ENCODE data around the gene IL18. TPM values are rescaled to one million over a fixed set of nuclear protein-coding genes. Genes with fewer than 3 reads are reported as not detected.
"Not testable (repeated sequence)": the region's sequence is repeated elsewhere in the genome, so short reads cannot be mapped to it uniquely, and the experiment has no call there.

Gene IL18
- total and polyA plus RNA-seq, 9 donors = 0.31 to 3.8 (median 0.57) TPM

DNA sequence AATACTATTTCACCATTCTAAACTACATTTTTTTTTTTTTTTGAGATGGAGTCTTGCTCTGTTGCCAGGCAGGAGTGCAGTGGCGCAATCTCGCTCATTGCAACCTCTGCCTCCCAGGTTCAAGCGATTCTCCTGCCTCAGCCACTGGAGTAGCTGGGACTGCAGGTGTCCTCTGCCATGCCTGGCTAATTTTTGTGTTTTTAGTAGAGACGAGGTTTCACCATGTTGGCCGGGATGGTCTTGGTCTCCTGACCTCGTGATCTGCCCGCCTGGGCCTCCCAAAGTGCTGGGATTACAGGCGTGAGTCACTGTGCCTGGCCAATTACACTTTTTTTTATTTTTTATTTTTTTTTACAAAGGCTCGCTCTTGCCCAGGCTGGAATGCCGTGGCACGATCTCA is 31.2 kb upstream of the IL18 start:
- H3K36me3 ChIP-seq (ENCODE audit: control insufficient read depth, insufficient read depth, low read length); DNase-seq; H3K4me1 ChIP-seq (ENCODE audit: control insufficient read depth, insufficient read depth, low read length); H3K4me3 ChIP-seq (ENCODE audit: low read length); H3K27me3 ChIP-seq (ENCODE audit: control insufficient read depth, insufficient read depth, low read length); H3K27ac ChIP-seq (ENCODE audit: low read length); H3K9me3 ChIP-seq (replicated peaks; ENCODE audit: control insufficient read depth, low read depth, low read length): not testable (repeated sequence)
- WGBS (ENCODE audit: insufficient coverage) = 89% methylated on average over 7 of the region's 11 CpGs

DNA sequence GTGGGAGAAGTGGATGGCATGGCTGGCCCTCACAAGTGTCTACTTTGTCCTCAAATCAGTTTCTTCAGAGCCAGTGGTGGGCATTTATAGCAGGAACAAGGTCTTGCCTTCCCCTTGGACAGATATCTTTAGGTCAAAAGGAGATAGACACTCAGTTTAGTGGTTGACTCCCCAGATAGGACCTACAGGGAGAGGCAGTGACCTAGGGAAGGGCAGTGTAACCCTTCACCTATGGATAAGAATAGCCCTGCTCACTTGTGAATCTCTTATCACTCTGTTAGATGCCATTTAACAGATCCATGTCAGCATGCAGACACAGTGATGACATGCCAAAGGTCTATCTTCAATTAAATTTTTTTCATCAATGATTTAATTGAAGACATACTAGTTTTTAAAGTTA is 22.4 kb upstream of the IL18 start:
- Histone ChIP-seq H3K4me3 (ENCODE audit: low read length) (no peak overlapping the region), H3K4me1 (ENCODE audit: control insufficient read depth, insufficient read depth, low read length) (peaks cover 2% of the 10 kb centered on the region), H3K36me3 (ENCODE audit: control insufficient read depth, insufficient read depth, low read length) (no peaks in the 10 kb centered on the region), H3K27ac (ENCODE audit: low read length) (peak overlapping the region; percentile 22), H3K27me3 (ENCODE audit: control insufficient read depth, insufficient read depth, low read length) (no peaks in the 10 kb centered on the region), H3K9me3 (replicated peaks; ENCODE audit: control insufficient read depth, low read depth, low read length) (no peaks in the 10 kb centered on the region)
- DNase-seq = no peak

DNA sequence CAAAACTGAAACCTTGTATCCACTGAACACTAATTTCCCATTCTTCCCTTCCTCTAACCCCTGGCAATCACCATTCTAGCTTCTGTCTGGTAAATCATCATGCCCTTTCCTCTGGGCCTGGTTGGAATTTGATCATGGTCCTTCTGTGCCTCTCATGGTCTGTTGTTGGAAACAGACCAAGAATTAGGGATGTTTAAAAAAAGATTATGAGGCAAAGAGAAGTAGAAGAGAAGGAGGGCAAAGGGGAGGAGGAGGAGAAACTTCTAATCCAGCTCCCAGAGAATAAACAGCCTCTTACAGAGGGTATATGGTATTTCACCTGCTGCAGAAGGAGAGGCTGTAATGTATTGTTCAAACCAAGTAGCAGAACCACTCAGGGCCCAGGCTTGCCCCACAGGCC is 22.0 kb upstream of the IL18 start:
- no peaks in the 10 kb centered on the region for H3K36me3 ChIP-seq (ENCODE audit: control insufficient read depth, insufficient read depth, low read length)
- H3K4me3 ChIP-seq (ENCODE audit: low read length) = no peak overlapping the region
- DNase-seq = peak; percentile 20
- H3K27me3 ChIP-seq (ENCODE audit: control insufficient read depth, insufficient read depth, low read length) = no peaks in the 10 kb centered on the region
- H3K4me1 ChIP-seq (ENCODE audit: control insufficient read depth, insufficient read depth, low read length) = peaks cover 2% of the 10 kb centered on the region
- no peaks in the 10 kb centered on the region for H3K9me3 ChIP-seq (replicated peaks; ENCODE audit: control insufficient read depth, low read depth, low read length)
- peak overlapping the region; percentile 22 for H3K27ac ChIP-seq (ENCODE audit: low read length)

DNA sequence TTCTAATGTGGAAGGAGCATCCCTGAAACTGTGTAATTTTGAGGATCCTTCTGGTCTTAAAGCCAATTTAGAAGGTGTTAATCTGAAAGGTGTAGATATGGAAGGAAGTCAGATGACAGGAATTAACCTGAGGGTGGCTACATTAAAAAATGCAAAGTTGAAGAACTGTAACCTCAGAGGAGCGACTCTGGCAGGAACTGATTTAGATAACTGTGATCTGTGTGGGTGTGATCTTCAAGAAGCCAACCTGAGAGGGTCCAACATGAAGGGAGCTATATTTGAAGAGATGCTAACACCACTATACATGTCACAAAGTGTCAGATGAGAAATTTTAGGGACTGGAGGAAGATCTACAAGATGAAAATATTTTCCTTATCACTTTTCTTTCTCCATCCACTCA is 19.0 kb upstream of the IL18 start:
- no peak overlapping the region for H3K27ac ChIP-seq (ENCODE audit: low read length)
- 60% methylated on average over 1 of the region's 1 CpG for WGBS (ENCODE audit: insufficient coverage)

GRCh38 chr11:112179601-112180000 is 15.7 kb upstream of the IL18 start:
- no peak overlapping the region for H3K4me3 ChIP-seq (ENCODE audit: low read length)
- no peaks in the 10 kb centered on the region for H3K9me3 ChIP-seq (replicated peaks; ENCODE audit: control insufficient read depth, low read depth, low read length)
- peak; percentile 51 for DNase-seq
- peaks cover 3% of the 10 kb centered on the region for H3K4me1 ChIP-seq (ENCODE audit: control insufficient read depth, insufficient read depth, low read length)
- H3K27ac ChIP-seq (ENCODE audit: low read length) = no peak overlapping the region
- H3K36me3 ChIP-seq (ENCODE audit: control insufficient read depth, insufficient read depth, low read length) = no peaks in the 10 kb centered on the region
- H3K27me3 ChIP-seq (ENCODE audit: control insufficient read depth, insufficient read depth, low read length) = no peaks in the 10 kb centered on the region

More for the DNA sequence above, 19.0 kb upstream of the IL18 start:
- H3K4me3 ChIP-seq (ENCODE audit: low read length) = no peak overlapping the region
- H3K4me1 ChIP-seq (ENCODE audit: control insufficient read depth, insufficient read depth, low read length) = peaks cover 2% of the 10 kb centered on the region
- H3K9me3 ChIP-seq (replicated peaks; ENCODE audit: control insufficient read depth, low read depth, low read length) = no peaks in the 10 kb centered on the region
- no peaks in the 10 kb centered on the region for H3K36me3 ChIP-seq (ENCODE audit: control insufficient read depth, insufficient read depth, low read length)
- DNase-seq = no peak
- H3K27me3 ChIP-seq (ENCODE audit: control insufficient read depth, insufficient read depth, low read length) = no peaks in the 10 kb centered on the region

- Histone ChIP-seq H3K36me3 (ENCODE audit: control insufficient read depth, insufficient read depth, low read length) (no peaks in the 10 kb centered on the region), H3K4me1 (ENCODE audit: control insufficient read depth, insufficient read depth, low read length) (peaks cover 3% of the 10 kb centered on the region), H3K9me3 (replicated peaks; ENCODE audit: control insufficient read depth, low read depth, low read length) (no peaks in the 10 kb centered on the region), H3K4me3 (ENCODE audit: low read length) (no peak overlapping the region), H3K27ac (ENCODE audit: low read length) (no peak overlapping the region), H3K27me3 (ENCODE audit: control insufficient read depth, insufficient read depth, low read length) (no peaks in the 10 kb centered on the region)
- no peak for DNase-seq
- WGBS (ENCODE audit: insufficient coverage) = 72% methylated on average over 3 of the region's 3 CpGs
Observed at GRCh38 chr11:112178936-112179335, 15.0 kb upstream of the IL18 start.

GRCh38 chr11:112178428-112178827 is 14.5 kb upstream of the IL18 start:
- H3K27ac ChIP-seq (ENCODE audit: low read length) = no peak overlapping the region
- no peaks in the 10 kb centered on the region for H3K27me3 ChIP-seq (ENCODE audit: control insufficient read depth, insufficient read depth, low read length)
- no CpG with 5 or more reads among the region's 1 CpG for WGBS (ENCODE audit: insufficient coverage)
- H3K4me1 ChIP-seq (ENCODE audit: control insufficient read depth, insufficient read depth, low read length) = peaks cover 3% of the 10 kb centered on the region
- no peak overlapping the region for H3K4me3 ChIP-seq (ENCODE audit: low read length)
- H3K9me3 ChIP-seq (replicated peaks; ENCODE audit: control insufficient read depth, low read depth, low read length) = no peaks in the 10 kb centered on the region
- H3K36me3 ChIP-seq (ENCODE audit: control insufficient read depth, insufficient read depth, low read length) = no peaks in the 10 kb centered on the region
- no peak for DNase-seq

DNA sequence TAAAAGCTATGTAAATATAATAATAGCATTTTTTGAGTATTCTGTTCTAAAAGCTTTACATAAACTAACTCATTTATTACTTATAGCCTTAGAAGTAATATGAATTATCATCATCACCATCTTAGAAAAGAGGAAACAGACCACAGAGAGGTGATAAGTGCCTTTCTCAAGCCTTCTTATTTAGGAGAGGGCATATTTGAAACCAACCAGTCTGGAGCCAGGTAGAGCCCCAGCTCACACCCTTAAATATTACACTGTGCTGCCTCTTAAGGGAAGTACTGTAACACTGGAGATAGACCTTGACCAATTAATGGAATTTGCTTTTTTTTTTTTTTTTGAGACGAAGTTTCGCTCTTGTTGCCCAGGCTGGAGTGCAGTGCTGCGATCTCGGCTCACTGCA is 13.7 kb upstream of the IL18 start:
- no peaks in the 10 kb centered on the region for H3K36me3 ChIP-seq (ENCODE audit: control insufficient read depth, insufficient read depth, low read length)
- no peak overlapping the region for H3K27ac ChIP-seq (ENCODE audit: low read length)
- no peaks in the 10 kb centered on the region for H3K27me3 ChIP-seq (ENCODE audit: control insufficient read depth, insufficient read depth, low read length)
- no peak overlapping the region for H3K4me3 ChIP-seq (ENCODE audit: low read length)
- no peaks in the 10 kb centered on the region for H3K9me3 ChIP-seq (replicated peaks; ENCODE audit: control insufficient read depth, low read depth, low read length)
- no CpG with 5 or more reads among the region's 4 CpGs for WGBS (ENCODE audit: insufficient coverage)
- DNase-seq = no peak
- H3K4me1 ChIP-seq (ENCODE audit: control insufficient read depth, insufficient read depth, low read length) = peaks cover 3% of the 10 kb centered on the region

DNA sequence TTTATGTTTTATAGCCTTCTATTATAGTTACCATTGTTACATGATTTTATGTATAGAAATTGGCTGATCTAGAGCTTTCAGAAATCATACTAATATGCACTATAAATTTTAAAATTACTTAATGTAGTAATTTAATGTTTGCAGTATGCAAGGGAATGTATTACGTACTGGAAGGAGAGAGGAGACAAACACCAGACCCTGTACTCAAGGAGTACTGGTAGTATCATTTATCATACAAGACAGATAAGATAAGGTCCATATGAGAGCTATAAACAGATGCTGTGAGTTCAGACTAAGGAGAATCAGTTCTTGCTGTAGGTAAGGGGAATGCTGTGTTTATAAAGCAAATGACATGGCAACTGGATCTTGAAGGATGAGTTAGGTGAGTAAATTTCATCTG is 12.2 kb upstream of the IL18 start:
- no peak for DNase-seq
- no peaks in the 10 kb centered on the region for H3K9me3 ChIP-seq (replicated peaks; ENCODE audit: control insufficient read depth, low read depth, low read length)
- no CpG with 5 or more reads among the region's 1 CpG for WGBS (ENCODE audit: insufficient coverage)
- H3K4me3 ChIP-seq (ENCODE audit: low read length) = peak overlapping the region; percentile 42
- peak overlapping the region; percentile 93 for H3K27ac ChIP-seq (ENCODE audit: low read length)
- H3K36me3 ChIP-seq (ENCODE audit: control insufficient read depth, insufficient read depth, low read length) = no peaks in the 10 kb centered on the region
- peaks cover 3% of the 10 kb centered on the region for H3K4me1 ChIP-seq (ENCODE audit: control insufficient read depth, insufficient read depth, low read length)
- H3K27me3 ChIP-seq (ENCODE audit: control insufficient read depth, insufficient read depth, low read length) = no peaks in the 10 kb centered on the region

- Histone ChIP-seq H3K4me3 (ENCODE audit: low read length) (peak overlapping the region; percentile 42), H3K4me1 (ENCODE audit: control insufficient read depth, insufficient read depth, low read length) (peaks cover 3% of the 10 kb centered on the region), H3K27me3 (ENCODE audit: control insufficient read depth, insufficient read depth, low read length) (no peaks in the 10 kb centered on the region), H3K27ac (ENCODE audit: low read length) (peak overlapping the region; percentile 93), H3K9me3 (replicated peaks; ENCODE audit: control insufficient read depth, low read depth, low read length) (no peaks in the 10 kb centered on the region), H3K36me3 (ENCODE audit: control insufficient read depth, insufficient read depth, low read length) (no peaks in the 10 kb centered on the region)
- WGBS (ENCODE audit: insufficient coverage) = 8% methylated on average over 2 of the region's 4 CpGs
- no peak for DNase-seq
Observed at GRCh38 chr11:112175599-112175952, 11.7 kb upstream of the IL18 start.

- peak; percentile 96 for DNase-seq
- Histone ChIP-seq H3K4me3 (ENCODE audit: low read length) (peak within 1 kb of the TSS; percentile 42), H3K4me1 (ENCODE audit: control insufficient read depth, insufficient read depth, low read length) (peaks cover 3% of the 10 kb centered on the region), H3K27ac (ENCODE audit: low read length) (peak within 1 kb of the TSS; percentile 93), H3K27me3 (ENCODE audit: control insufficient read depth, insufficient read depth, low read length) (no peaks in the 10 kb centered on the region), H3K36me3 (ENCODE audit: control insufficient read depth, insufficient read depth, low read length) (no peaks in the 10 kb centered on the region), H3K9me3 (replicated peaks; ENCODE audit: control insufficient read depth, low read depth, low read length) (no peaks in the 10 kb centered on the region)
- WGBS (ENCODE audit: insufficient coverage) = 4% methylated on average over 10 of the region's 11 CpGs
Observed at GRCh38 chr11:112174789-112175598, 11.1 kb upstream of the IL18 start, which contains the start of gene BCO2. TSS of gene BCO2 (plus strand) at chr11:112175512. CDS start at chr11:112175602, 90 bp downstream.
